Neural cell (in vitro differentiated cells): ENCODE results near the gene RFC3.

Experiments used
- EZH2 ChIP-seq: fragments of 200-600, 300-800 bp; shearing (Covaris generic), sonication (generic); IDR thresholded peaks from 2 replicates; pipeline ENCODE4 v1.6.1; 2014; ENCODE audit warnings: antibody characterized with exemption, low read length, borderline replicate concordance, mild to moderate bottlenecking; ENCODE audit not compliant: insufficient read depth, poor library complexity, severe bottlenecking
- POLR2AphosphoS5 ChIP-seq: IDR thresholded peaks from 2 replicates; pipeline ENCODE4 v1.6.1; 2012
- RAD21 ChIP-seq: fragments of 450-650 bp; conservative IDR thresholded peaks from 2 replicates; pipeline ENCODE4 v1.6.1; 2014; ENCODE audit warnings: antibody characterized with exemption, mild to moderate bottlenecking, moderate library complexity
- SMC3 ChIP-seq: fragments of 450-650 bp; conservative IDR thresholded peaks from 2 replicates; pipeline ENCODE4 v1.6.1; 2014; ENCODE audit warnings: antibody characterized with exemption, mild to moderate bottlenecking, moderate library complexity; ENCODE audit not compliant: poor library complexity
- TAF1 ChIP-seq: IDR thresholded peaks from 2 replicates; pipeline ENCODE4 v1.6.1; 2012; ENCODE audit warnings: low read depth
- TF ChIP-seq, protein P1 (sequence below): fragments of 450-650 bp; IDR thresholded peaks from 2 replicates; pipeline ENCODE4 v1.5.1; 2014; ENCODE audit warnings: antibody characterized with exemption, mild to moderate bottlenecking, moderate library complexity; ENCODE audit not compliant: poor library complexity, severe bottlenecking
- TF ChIP-seq, protein P2 (sequence below): IDR thresholded peaks from 2 replicates; pipeline ENCODE4 v1.6.1; 2012; ENCODE audit warnings: borderline replicate concordance

DNA sequence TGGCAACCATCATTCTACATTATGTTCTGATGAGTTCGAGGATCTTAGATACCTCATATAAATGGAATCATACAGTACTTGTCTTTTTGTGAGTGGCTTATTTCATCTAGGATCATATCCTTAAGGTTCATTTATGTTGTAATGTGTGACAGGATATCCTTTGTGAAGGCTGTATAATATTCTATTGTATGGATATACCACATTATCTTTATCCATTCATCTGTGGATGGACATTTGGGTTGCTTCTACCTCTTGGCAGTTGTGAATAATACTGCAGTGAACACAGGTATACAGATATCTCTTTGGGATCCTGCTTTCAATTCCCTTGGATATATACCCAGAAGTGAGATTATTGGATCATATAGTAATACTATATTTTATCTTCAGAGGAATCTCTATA, 33.2 kb upstream of the RFC3 start:
- TF ChIP-seq TAF1: no peak
- TF ChIP-seq, protein P1, sequence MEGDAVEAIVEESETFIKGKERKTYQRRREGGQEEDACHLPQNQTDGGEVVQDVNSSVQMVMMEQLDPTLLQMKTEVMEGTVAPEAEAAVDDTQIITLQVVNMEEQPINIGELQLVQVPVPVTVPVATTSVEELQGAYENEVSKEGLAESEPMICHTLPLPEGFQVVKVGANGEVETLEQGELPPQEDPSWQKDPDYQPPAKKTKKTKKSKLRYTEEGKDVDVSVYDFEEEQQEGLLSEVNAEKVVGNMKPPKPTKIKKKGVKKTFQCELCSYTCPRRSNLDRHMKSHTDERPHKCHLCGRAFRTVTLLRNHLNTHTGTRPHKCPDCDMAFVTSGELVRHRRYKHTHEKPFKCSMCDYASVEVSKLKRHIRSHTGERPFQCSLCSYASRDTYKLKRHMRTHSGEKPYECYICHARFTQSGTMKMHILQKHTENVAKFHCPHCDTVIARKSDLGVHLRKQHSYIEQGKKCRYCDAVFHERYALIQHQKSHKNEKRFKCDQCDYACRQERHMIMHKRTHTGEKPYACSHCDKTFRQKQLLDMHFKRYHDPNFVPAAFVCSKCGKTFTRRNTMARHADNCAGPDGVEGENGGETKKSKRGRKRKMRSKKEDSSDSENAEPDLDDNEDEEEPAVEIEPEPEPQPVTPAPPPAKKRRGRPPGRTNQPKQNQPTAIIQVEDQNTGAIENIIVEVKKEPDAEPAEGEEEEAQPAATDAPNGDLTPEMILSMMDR: no peak
- no peak for TF ChIP-seq POLR2AphosphoS5
- TF ChIP-seq EZH2: no peak
- TF ChIP-seq, protein P2, sequence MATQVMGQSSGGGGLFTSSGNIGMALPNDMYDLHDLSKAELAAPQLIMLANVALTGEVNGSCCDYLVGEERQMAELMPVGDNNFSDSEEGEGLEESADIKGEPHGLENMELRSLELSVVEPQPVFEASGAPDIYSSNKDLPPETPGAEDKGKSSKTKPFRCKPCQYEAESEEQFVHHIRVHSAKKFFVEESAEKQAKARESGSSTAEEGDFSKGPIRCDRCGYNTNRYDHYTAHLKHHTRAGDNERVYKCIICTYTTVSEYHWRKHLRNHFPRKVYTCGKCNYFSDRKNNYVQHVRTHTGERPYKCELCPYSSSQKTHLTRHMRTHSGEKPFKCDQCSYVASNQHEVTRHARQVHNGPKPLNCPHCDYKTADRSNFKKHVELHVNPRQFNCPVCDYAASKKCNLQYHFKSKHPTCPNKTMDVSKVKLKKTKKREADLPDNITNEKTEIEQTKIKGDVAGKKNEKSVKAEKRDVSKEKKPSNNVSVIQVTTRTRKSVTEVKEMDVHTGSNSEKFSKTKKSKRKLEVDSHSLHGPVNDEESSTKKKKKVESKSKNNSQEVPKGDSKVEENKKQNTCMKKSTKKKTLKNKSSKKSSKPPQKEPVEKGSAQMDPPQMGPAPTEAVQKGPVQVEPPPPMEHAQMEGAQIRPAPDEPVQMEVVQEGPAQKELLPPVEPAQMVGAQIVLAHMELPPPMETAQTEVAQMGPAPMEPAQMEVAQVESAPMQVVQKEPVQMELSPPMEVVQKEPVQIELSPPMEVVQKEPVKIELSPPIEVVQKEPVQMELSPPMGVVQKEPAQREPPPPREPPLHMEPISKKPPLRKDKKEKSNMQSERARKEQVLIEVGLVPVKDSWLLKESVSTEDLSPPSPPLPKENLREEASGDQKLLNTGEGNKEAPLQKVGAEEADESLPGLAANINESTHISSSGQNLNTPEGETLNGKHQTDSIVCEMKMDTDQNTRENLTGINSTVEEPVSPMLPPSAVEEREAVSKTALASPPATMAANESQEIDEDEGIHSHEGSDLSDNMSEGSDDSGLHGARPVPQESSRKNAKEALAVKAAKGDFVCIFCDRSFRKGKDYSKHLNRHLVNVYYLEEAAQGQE: no peak
- no peak for TF ChIP-seq RAD21
- no peak for TF ChIP-seq SMC3
